Measurements from ENCODE around the gene BTBD9.

DNA sequence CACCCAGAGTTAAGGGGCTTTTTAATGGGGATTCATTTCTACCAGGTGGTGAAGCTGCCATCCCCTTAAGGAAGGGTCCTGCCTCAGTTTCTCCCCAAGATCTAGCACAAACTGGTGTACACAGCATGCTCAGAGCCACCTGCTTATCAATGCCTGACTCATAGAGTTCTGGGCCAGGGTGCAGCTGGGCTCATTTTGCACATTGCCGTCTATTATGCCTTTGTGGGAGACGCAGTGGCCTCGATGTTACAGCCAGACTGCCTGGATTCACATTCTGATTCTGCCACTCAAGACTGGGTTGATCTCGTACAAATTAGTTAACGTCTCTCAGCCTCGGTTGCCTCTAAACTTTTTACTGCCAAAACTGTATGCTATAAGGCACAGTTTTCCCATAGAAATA, 454.5 kb downstream of the BTBD9 start:
- no peak for TF ChIP-seq POLR2A (IDR thresholded peaks at IDR 0.05)
- TF ChIP-seq, protein P1, sequence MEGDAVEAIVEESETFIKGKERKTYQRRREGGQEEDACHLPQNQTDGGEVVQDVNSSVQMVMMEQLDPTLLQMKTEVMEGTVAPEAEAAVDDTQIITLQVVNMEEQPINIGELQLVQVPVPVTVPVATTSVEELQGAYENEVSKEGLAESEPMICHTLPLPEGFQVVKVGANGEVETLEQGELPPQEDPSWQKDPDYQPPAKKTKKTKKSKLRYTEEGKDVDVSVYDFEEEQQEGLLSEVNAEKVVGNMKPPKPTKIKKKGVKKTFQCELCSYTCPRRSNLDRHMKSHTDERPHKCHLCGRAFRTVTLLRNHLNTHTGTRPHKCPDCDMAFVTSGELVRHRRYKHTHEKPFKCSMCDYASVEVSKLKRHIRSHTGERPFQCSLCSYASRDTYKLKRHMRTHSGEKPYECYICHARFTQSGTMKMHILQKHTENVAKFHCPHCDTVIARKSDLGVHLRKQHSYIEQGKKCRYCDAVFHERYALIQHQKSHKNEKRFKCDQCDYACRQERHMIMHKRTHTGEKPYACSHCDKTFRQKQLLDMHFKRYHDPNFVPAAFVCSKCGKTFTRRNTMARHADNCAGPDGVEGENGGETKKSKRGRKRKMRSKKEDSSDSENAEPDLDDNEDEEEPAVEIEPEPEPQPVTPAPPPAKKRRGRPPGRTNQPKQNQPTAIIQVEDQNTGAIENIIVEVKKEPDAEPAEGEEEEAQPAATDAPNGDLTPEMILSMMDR (IDR thresholded peaks at IDR 0.05): no peak
